SH-SY5Y (cell line): ENCODE results near the gene LRRFIP1.

ENCODE experiments used
- GATA2 ChIP-seq: IDR thresholded peaks from 2 replicates; pipeline ENCODE4 v1.6.1; 2011; ENCODE audit warnings: mild to moderate bottlenecking, low read depth, low read length
- GATA3 ChIP-seq: IDR thresholded peaks from 2 replicates; pipeline ENCODE4 v1.6.1; 2011; ENCODE audit warnings: low read depth, mild to moderate bottlenecking, low read length, moderate library complexity

DNA sequence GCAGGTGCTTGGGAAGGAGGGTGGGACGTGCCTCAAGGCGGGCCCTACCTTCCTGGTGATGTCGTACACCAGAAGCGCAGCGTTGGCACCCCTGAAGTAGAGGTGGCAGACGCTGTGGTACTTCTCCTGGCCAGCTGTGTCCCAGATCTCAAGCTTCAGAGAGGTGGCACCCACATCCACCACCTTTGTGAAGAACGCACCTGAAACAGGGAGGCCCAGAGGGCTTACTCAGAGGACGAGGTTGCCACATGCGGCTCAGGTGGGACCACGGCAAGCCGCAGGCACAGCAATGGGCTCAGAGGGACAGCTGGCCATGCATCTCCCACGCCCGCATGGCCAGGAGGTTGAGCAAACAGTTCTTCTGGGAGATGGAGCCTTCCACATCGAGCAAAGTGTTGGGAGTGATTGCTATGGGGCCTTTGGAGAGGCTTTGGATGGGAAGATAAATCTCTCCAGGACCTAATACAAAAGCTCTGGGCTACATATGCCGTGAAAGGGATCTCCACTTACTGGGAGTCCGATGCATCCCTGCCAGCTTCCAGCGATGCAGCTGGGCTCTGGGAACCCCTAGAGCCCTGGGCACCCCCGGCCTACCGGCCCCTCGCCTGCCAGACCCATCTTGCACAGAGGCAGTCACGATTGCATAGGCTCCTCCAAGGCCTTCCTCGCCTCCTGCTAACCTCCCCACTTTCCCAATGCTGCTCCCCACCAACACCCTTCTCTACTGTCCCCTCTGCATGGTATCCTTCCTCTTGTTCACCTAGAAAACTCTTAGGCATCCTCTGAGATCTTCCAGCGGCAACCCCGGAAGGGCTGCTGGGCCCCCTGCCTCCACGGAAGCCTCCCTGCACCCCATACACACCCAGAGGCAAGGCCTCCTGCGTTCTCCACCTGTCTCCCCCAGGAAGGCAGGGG lies 49.2 kb upstream of the LRRFIP1 start:
- TF ChIP-seq GATA3, result no peak
- TF ChIP-seq GATA2, result no peak
